Stimulated activated CD4-positive, alpha-beta T cell treated with anti-CD3 and anti-CD28 coated beads, Interleukin-1b, Interleukin-23, amount 100 ng/mL, for 1 hour (primary cell): Measurements from ENCODE around the gene ILK.

ENCODE experiments used
- DNase-seq, 2 donors: peaks; one replicate each; pipeline ENCODE4 v3.0.0-alpha.2; 2020; ENCODE audit warnings: low read depth in 2 of 2

ILK gene

GRCh38 chr11:6574816-6575715 is 28.5 kb upstream of the ILK start:
- DNase-seq: no peak

DNA sequence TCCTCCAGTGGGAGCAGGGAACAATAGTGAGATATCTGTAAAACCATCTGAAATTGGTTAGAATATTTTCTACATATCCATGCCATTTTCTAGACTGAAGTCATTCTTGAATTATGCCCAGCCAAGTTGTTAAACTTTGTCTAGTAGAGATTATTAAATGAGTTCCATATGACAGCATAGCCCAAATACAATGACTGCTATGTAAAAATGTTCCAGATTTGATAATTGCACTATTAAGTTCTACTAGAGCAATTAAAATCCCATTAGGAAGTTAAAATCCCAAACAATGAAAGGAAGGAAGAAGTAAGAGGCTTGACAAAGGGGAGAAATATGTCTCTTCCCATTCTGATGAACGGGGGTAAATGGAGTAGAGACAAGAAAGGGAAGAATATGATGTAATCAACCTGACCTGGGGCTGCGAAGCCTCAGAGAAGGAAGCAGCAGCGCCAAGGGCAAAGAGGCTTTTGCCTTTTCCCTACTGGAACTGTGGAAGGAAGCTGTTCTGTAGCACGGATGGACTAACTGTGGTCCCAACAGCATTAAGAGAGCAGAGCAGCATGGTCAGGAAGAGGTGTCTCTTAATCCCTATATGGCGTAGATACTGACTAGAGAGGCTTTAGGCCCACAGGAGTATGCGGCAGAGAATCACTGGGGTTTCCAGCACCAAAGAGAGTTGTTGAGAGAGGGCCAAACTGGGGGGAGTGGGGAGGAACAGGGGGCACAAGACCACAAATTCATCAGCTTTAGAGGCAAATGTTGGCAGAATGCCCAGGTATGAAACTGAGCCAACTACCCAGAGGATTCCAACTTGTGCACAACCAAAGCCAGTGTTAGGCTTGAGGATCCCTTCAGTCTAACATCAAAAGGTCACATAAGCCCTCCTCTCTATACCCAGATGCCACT is 26.9 kb upstream of the ILK start:
- no peak for DNase-seq

DNA sequence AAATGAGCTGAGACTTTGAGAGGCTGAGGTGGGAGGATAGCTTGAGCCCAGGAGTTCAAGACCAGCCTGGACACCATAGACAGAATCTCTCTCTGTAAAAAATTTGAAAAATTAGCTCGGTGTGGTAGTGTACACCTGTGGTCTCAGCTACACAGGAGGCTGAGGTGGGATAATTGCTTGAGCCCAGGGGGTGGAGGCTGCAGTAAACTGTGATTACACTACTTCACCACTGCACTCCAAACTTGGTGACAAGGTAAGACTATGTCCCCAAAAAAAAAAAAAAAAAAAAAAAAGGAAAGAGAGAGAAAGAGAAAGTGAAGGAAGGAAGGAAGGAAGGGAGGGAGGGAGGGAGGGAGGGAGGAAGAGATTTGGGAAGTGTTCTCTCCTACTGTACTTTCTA is 25.4 kb upstream of the ILK start:
- DNase-seq: no peak

GRCh38 chr11:6579681-6580080 is 23.9 kb upstream of the ILK start:
- no peak for DNase-seq

DNA sequence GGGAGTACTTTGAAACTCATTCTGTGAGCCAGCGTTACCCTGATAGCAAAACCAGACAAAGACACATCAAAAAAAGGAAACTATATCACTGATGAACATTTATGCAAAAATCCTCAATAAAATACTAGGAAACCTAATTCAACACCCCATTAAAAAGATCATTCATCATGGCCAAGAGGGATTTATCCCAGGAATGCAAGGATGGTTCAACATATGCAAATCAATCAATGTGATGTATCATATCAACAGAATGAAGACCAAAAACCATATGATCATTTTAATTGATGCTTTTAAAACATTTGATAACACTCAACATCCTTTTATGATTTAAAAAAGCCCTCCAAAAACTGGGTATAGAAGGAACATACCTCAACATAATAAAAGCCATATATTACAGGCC is 20.0 kb upstream of the ILK start:
- DNase-seq: no peak

GRCh38 chr11:6584528-6584927 is 19.0 kb upstream of the ILK start:
- DNase-seq: no peak

DNA sequence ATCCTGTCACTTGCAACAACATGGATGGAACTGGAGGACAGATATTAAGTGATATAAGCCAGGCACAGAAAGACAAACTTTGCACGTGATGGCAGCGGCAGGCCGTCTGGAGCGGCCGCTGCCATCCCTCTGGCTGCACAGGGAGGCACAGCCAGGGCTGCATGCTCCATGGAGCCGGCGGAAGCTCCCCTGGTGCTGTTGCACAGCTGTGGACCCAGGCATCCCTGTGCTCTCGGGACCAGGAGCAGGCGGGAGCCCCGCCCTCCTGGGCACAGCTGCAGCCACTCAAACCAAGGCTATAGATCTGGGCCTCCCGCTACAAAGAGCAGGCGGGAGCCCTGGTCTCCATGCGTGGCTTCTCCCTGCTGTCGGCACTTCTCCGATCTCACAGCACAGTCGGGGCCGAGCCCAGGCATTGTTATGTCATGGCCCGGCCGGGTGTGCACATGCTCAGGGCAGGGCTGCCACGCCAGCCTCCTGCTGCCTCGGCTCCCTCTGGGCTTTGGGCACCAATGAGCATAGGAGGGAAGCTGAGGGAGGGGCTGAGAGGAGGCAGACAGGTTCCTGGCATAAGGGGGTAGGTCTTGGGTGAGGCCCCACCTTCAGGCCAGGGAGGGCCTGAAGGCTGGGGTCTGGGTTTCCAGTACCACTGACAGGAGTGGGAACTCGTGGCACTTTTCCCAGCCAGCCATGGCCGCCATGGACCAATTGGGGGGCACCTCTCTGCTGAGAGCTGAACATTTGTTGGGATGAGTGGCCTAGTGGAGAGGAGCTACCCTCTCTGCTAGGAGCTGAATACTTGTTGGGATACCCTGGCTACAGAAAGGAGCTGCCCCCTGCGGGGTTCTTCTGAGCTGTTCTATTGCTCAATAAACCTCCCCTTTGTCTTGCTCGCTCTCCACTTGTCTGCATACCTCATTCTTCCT is 16.9 kb upstream of the ILK start:
- no peak for DNase-seq

- DNase-seq: no peak
Measured at GRCh38 chr11:6587360-6587953, 16.1 kb upstream of the ILK start.

GRCh38 chr11:6588018-6588417 is 15.6 kb upstream of the ILK start:
- DNase-seq: no peak

- DNase-seq: no peak
Measured at GRCh38 chr11:6594142-6594768, 9.3 kb upstream of the ILK start.

DNA sequence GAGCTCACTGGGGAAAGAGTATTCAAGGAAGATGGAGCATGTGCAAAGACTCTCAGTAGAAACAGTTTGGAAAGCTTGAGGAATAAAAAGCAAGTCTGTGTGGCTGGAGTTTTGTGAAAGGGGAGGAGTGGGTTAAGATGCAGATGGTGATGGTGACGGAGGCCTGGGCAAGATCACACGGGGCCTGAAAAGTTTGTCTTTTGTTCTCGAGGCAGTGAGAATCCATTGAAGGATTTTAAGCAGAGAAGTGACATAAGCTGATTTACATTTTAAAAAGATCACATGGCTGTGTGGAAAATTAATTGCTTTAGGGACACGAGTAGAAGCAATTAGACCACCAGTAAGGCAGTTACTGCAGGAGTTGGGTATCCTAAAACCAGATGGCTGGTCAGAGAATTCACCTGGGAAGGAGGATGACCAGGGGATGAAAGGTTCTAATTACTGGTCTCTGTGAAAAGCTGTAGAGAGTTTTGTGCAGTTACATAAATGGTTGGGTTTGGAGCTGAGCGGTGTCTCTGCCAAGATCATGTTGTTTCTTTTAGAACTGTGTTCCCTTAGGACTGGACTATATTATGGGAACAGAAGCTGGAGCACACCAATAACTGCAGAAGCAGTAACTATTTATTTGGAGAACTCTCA is 7.2 kb upstream of the ILK start:
- DNase-seq: no peak

GRCh38 chr11:6598555-6598954 is 5.0 kb upstream of the ILK start:
- DNase-seq: no peak

DNA sequence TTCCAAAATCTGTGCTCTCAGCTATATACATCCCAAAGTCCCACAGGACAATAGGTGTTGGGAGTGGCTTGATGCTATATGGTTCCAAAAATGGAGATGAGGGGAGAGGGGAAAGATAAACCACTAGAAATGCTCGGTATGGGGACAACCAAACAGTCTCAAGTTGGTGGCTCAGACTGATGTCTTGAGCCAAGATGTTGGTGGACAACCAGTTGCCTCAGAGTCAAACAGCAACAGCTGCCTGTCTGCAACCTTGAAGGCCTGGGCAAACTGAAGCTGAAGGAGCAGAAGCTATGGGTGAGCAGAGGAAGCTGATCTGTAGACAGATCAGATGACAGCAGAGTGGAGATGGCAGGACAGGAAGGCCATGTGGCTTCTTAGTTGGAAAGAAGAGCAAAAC is 4.1 kb upstream of the ILK start:
- DNase-seq: no peak

- no peak for DNase-seq
Measured at GRCh38 chr11:6599881-6600390, 3.6 kb upstream of the ILK start.

GRCh38 chr11:6601041-6601461 is 2.5 kb upstream of the ILK start:
- DNase-seq: no peak

- DNase-seq: no peak
Measured at GRCh38 chr11:6602096-6602940, 1.3 kb upstream of the ILK start.

DNA sequence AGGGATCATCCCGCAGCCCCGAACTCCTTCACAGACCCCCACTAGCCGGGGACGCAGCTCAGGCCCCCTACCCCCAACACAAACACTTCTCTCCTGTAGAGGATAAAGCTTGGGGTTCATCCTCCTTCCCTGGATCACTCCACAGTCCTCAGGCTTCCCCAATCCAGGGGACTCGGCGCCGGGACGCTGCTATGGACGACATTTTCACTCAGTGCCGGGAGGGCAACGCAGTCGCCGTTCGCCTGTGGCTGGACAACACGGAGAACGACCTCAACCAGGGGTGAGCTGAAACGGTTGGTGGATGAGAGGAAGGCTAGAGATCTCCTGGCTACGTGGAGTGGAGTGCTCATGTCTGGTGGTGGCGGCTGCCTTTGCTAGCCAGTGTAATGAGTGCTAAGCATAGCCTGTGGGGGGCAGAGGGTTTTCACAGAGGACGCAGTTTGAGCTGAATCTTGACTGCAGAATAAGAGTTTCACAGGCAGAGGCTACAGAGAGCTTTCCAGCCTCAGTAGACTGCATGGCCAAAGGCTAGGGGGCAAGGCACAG is 580 bp downstream of the ILK start:
- DNase-seq: peak in 1 of 2 donors; percentile 36

GRCh38 chr11:6604790-6605189 is 1.2 kb downstream of the ILK start:
- DNase-seq: no peak
